ENCODE measurements around the gene SMIM10L2A.
"Not testable (repeated sequence)": the region's sequence is repeated elsewhere in the genome, so short reads cannot be mapped to it uniquely, and the experiment has no call there.

The SMIM10L2A gene

GRCh38 chrX:135421932-135422809 is at the start of gene SMIM10L2A:
TSS of gene SMIM10L2A (plus strand) at chrX:135421944. CDS start at chrX:135422132, 188 bp downstream.
- no peak for DNase-seq

GRCh38 chrX:135373357-135373756 is 48.4 kb upstream of the SMIM10L2A start:
- no peak for DNase-seq

- DNase-seq: peak; percentile 27
These were observed 39.5 kb upstream of the SMIM10L2A start for GRCh38 chrX:135382260-135382659.

- no peak for DNase-seq
These were observed 38.5 kb upstream of the SMIM10L2A start for GRCh38 chrX:135383249-135383648.

GRCh38 chrX:135384161-135384836 is 37.4 kb upstream of the SMIM10L2A start:
- DNase-seq: peak; percentile 50

GRCh38 chrX:135388841-135389240 is 32.9 kb upstream of the SMIM10L2A start:
- no peak for DNase-seq

GRCh38 chrX:135389243-135389642 is 32.5 kb upstream of the SMIM10L2A start:
- no peak for DNase-seq

GRCh38 chrX:135389717-135390116 is 32.0 kb upstream of the SMIM10L2A start:
- no peak for DNase-seq

GRCh38 chrX:135391734-135392133 is 30.0 kb upstream of the SMIM10L2A start:
- DNase-seq: no peak

- DNase-seq: no peak
These were observed 28.7 kb upstream of the SMIM10L2A start for GRCh38 chrX:135393051-135393450.

GRCh38 chrX:135395064-135395463 is 26.7 kb upstream of the SMIM10L2A start:
- DNase-seq: no peak

GRCh38 chrX:135396109-135396508 is 25.6 kb upstream of the SMIM10L2A start:
- no peak for DNase-seq

GRCh38 chrX:135396566-135396965 is 25.2 kb upstream of the SMIM10L2A start:
- no peak for DNase-seq

- no peak for DNase-seq
These were observed 24.1 kb upstream of the SMIM10L2A start for GRCh38 chrX:135397652-135398051.

GRCh38 chrX:135403374-135403773 is 18.4 kb upstream of the SMIM10L2A start:
- DNase-seq: no peak

- DNase-seq: not testable (repeated sequence)
These were observed 15.3 kb upstream of the SMIM10L2A start for GRCh38 chrX:135406428-135406827.

- DNase-seq: no peak
These were observed 12.9 kb upstream of the SMIM10L2A start for GRCh38 chrX:135408794-135409193.

- no peak for DNase-seq
These were observed 10.7 kb upstream of the SMIM10L2A start for GRCh38 chrX:135410861-135411627.

- DNase-seq: no peak
These were observed 9.9 kb upstream of the SMIM10L2A start for GRCh38 chrX:135411893-135412292.

- DNase-seq: no peak
These were observed 5.2 kb upstream of the SMIM10L2A start for GRCh38 chrX:135416546-135416945.

GRCh38 chrX:135420831-135421230 is 913 bp upstream of the SMIM10L2A start:
- no peak for DNase-seq

- DNase-seq: peak; percentile 93
These were observed 210 bp upstream of the SMIM10L2A start for GRCh38 chrX:135421537-135421931.

GRCh38 chrX:135422810-135423168 is 1.0 kb downstream of the SMIM10L2A start:
- DNase-seq: not testable (repeated sequence)

Measured in CD4-positive, alpha-beta T cell treated with Interleukin-17A for 4 hours (primary cell).